Stimulated activated CD4-positive, alpha-beta T cell treated with anti-CD3 and anti-CD28 coated beads, Interleukin-1b, Interleukin-23, amount 100 ng/mL, for 24 hours (primary cell): ENCODE data around the gene CCDC9.
"Not testable (repeated sequence)": the region's sequence is repeated elsewhere in the genome, so short reads cannot be mapped to it uniquely, and the experiment has no call there.

Experiments used
- DNase-seq, 4 experiments: peaks; one replicate each; pipeline ENCODE4 v3.0.0-alpha.2; 2020; ENCODE audit warnings: low read depth in 4 of 4, low spot score in 1 of 4

CCDC9 gene

GRCh38 chr19:47231215-47232054 is 24.9 kb upstream of the CCDC9 start:
- DNase-seq: peak in 3 of 4 experiments; percentile 73 to 85 (median 81)

GRCh38 chr19:47232422-47233211 is 23.7 kb upstream of the CCDC9 start:
- no peak for DNase-seq

DNA sequence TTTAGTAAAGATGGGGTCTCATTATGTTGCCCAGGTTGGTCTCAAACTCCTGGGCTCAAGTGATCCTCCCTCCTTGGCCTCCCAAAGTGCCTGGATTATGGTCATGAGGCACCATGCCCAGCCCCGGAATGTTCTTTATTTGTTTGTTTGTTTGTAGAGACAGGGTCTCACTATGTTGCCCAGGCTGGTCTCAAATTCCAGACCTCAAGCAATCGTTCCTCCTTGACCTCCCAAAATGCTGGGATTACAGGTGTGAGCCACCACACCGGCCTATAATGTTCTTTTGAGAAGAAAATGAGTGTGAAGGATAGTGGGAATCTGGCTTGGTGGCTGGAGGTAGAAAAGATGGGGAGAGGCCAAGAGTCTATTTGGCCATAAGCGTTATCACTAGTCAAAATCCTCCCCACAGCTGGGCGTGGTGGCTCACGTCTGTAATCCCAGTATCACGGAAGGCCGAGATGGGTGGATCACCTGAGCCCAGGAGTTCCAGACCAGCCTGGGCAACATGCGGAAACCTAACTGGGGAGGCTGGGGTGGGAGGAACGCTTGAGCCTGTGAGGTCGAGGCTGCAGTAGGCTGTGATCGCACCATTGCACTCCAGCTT is 20.2 kb upstream of the CCDC9 start:
- no peak for DNase-seq

GRCh38 chr19:47239152-47239551 is 17.2 kb upstream of the CCDC9 start:
- no peak for DNase-seq

DNA sequence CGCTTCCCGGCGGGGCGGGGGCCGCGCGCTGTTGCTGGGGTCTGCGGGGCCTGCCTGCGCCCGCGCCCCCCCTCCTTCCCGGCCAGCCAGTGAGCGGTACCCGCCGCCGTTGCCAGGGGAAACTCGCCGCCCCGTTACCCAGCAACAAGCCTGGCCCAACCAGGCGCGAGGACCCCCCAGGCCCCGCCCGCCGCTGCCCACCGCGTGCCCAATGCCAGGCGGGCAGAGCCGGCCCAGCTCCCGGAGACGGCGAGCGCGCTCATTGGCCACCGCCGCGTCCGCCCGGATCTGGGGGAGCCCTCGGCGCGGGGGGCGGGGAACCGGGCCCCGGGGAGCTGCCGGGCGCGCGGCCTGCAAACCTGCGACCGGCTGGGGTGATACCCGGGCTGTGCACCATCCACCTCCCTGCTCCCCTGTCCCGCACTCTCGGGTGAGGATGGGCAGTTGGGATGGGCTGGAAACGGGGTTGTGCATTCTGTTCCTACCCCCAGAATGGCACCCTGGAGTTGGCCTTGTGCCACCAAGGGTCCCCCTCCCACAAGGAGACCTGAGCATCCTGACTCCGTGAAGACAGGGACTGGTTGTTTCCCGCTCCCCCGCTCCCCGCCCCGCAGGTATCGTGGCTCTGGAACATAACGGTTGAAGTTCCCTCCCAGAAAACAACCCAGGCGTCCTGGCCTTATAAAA is 16.6 kb upstream of the CCDC9 start:
- DNase-seq: no peak

DNA sequence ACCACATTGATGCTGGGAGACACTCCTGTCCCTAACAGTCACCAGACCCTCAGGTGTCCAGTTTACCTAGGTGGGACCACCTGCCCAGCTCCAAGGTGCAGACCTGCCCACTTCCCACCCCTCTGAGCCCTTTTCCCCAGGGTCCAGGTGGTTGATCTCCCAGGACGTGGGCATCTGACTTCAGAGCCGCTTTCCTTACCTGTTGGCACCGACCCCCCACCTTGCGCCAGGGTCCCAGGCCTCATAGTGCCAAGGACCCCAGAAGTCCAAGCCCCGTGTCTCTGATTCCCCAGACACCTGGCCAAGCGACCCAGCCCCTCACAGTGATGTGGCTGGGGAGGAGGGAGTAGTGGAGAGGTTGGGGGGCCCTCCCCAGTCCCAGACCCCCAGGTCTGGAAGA is 15.8 kb upstream of the CCDC9 start:
- DNase-seq: no peak

DNA sequence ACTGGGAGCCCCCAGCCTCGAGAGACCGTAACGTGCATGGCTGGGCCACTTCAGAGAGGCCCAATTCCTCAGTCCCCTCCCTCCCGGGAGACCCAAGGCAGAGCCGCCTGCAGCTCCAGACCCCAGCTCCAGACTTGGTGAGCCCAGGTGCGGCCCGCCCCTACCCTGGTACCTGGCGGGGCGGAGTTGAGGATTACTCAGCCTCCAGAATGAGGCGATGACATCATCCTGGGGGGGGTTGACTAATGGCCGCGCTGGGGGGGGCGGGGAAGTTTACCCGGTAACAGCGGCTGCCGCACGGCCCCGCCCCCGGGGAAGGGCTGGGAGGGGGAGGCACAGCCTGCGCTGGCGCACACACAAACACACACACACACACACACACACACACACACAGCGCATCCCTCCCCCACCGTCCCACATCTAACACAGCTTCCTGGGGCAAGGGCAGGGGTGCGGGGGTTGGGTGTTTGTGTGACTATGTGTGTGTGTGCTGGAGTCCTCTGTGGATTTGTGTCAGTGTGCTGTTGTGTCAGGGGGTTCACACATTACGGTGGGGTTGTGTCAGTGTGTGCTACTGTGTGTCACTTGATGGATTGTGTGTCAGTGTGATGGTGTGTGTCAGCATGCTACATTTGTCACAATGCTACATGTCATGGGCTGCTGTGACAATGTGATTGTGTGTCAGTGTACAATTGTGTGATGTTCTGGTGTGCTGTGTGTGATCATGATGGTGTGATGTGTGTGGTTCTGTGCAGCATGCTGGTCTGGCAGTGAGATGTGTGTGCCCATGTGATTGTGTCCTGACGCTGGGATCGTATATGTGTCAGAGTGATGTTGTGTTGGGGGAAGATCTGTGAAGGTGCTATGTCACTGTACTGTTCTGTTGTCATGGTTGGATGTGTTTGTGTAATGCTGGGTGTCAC is 15.1 kb upstream of the CCDC9 start:
- DNase-seq: peak; percentile 72 to 81 (median 78)

DNA sequence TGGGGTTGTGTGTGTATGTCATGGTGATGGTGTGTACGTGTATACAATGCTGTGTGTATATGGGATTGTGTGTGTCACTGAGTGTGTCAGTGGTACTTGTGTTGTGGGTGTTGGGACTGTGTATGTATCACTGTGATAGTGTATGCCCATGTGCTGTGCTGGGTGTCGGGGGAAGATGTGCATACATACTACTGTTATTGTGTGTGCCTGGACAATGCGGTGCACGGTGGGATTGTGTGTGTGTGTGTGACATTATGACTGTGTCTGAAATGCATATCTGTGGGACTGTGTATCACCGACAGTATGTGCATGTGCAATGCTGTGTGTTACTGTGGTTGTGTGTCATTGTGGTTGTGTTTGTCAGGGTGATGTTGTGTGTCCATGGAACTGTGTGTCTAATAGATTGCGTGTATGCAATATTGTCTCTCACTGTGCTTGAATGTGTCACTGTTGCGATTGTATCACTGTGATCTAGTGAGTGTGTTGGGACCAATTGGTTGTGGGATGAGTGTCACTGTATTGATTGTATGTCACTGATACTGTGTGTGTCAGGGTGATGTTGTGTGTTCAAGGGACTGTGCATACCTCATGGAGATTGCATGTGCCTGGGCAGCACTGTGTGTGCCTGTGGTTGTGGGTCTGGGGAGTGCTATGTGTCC is 14.3 kb upstream of the CCDC9 start:
- DNase-seq: no peak

DNA sequence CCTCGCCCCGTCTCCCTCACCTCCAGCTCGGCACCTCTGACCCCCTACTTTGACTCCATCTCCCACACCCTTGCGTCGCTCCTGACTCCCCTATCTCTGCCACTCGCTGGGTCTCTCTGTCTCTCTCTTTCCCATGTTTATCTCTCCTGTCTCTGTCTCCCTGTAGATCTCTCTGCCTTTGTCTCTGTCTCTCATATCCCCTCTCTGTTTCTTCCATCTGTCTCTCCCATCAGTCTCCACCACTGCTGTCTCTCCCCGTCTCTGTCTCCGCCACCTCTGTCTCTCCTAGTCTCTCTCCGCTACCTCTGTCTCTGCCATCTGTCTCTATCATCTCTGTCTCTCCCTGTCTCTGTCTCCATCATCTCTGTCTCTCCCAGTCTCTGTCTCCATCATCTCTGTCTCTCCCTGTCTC is 13.0 kb upstream of the CCDC9 start:
- DNase-seq: no peak

GRCh38 chr19:47243776-47244547 is 12.4 kb upstream of the CCDC9 start:
- peak; percentile 62 to 89 (median 82) for DNase-seq

DNA sequence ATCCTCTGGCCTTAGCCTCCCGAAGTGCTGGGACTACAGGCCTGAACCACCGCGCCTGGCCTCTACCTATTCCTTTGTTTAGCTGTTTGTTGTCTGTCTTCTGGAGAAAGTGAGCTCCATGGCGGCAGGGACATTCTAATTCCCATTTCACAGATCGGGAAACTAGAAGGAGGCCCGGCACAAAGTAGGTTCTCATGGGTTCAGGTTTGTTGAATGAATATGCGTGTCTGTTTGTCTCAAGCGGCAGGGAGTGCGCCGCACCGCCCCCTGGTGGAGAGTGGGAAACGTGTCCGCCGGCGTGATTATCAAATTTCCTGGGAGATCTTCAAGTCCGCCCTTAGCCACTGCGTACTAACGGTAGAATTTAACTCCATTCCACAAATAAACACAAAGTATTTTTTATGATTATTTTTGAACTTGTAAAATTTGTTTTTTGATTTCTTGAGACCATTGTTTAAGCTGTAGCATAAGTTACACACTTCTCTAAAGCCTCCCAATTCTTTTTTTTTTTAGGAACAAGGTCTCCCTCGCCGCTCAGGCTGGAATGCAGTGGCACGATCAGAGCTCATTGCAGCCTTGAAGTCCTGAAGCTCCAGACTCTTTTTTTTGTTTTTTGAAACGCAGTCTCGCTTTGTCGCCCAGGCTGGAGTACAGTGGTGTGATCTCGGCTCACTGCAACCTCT is 8.9 kb upstream of the CCDC9 start:
- peak in 3 of 4 experiments; percentile 60 to 79 (median 73) for DNase-seq

DNA sequence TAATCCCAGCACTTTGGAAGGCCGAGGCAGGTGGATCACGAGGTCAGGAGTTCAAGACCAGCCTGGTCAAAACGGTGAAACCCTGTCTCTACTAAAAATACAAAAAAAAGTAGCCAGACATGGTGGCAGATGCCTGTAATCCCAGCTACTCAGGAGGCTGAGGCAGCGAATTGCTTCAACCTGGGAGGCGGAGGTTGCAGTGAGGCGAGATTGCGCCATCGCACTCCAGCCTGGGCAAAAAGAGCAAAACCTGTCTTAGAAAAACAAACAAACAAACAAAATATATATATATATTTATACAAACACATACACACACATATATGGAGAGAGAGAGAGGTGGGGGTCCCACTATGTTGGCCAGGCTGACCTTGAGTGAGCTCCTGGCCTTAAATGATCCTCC is 3.3 kb upstream of the CCDC9 start:
- not testable (repeated sequence) for DNase-seq

- no peak for DNase-seq
These were observed 2.9 kb upstream of the CCDC9 start for GRCh38 chr19:47253467-47253881.

GRCh38 chr19:47253970-47254369 is 2.4 kb upstream of the CCDC9 start:
- no peak for DNase-seq

- peak; percentile 99 to 100 (median 100) for DNase-seq
These were observed 527 bp downstream of the CCDC9 start for GRCh38 chr19:47256693-47257410.

DNA sequence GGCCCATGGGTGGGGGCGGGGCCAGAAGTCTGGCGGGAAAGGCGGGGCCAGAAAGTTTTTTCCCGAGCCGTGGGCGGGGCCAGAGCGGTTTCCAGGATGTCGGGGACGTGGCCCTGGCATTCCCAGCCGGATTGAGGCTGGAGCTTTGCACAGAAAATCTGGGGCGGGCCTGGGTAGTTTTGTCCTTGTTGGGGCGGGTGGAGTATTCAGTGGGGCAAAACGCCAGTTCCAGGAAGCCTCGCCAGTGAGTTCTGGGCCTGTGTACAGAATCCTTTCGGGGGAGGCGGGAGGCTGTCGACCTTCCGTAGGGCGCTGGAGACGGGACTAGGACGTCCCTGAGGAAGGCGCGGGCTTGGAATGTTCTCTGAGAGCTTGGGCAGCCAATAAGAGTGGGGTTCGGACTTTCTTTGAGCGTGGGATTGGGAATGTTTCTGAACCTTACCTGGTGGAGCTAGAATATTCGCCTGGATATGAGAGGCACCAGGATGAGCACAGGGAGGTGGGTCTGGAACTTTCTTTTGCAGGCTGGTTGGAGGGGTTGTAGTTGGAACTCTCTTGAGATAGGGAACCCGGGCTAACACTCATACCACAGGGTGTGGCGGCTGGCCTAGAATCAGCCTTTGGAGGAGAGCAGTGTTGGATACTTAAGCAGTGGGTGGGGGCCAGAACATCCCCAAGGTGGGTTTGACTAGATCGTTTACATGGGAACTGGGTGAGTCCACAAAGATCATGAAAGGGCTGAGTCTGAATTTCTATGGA is 1.3 kb downstream of the CCDC9 start:
- DNase-seq: no peak

GRCh38 chr19:47258434-47258833 is 2.1 kb downstream of the CCDC9 start:
- DNase-seq: no peak
